ENCODE measurements around the gene RABGAP1L. TPM values are rescaled to one million over a fixed set of nuclear protein-coding genes. Genes with fewer than 3 reads are reported as not detected.

The RABGAP1L gene
- total RNA-seq, 1 donor from 2014 or later: 46.0 TPM

- Histone ChIP-seq H2AFZ (replicated peaks) (no peak overlapping the region), H3F3A (ENCODE audit: low read depth) (peaks cover 3% of the 10 kb centered on the region), H3K27ac (no peak overlapping the region), H3K4me1 (no peaks in the 10 kb centered on the region), H3K4me2 (no peak overlapping the region), H3K4me3 (no peak overlapping the region), H4K20me1 (ENCODE audit: low read depth) (no peaks in the 10 kb centered on the region), H3K27me3 (no peaks in the 10 kb centered on the region), H3K79me2 (ENCODE audit: low read depth) (no peaks in the 10 kb centered on the region), H3K36me3 (no peaks in the 10 kb centered on the region), H3K9me3 (ENCODE audit: low read depth) (no peaks in the 10 kb centered on the region), H3K9ac (no peak overlapping the region)
- no peaks in the 10 kb centered on the region for H3K27me3 Mint-ChIP-seq (ENCODE audit: insufficient read depth, low read depth)
- no peak for DNase-seq (ENCODE audit: low spot score)
- no peak for TF ChIP-seq EZH2 (IDR thresholded peaks at IDR 0.05)
- TF ChIP-seq EZH2phosphoT487 (IDR thresholded peaks at IDR 0.05): no peak
- no peak for TF ChIP-seq CTCF (IDR thresholded peaks at IDR 0.05)
- H3K4me3 Mint-ChIP-seq: no peak overlapping the region
- no peaks in the 10 kb centered on the region for H3K36me3 Mint-ChIP-seq
- H3K27ac Mint-ChIP-seq: no peak overlapping the region
- no peaks in the 10 kb centered on the region for H3K9me3 Mint-ChIP-seq
- H3K4me1 Mint-ChIP-seq: no peaks in the 10 kb centered on the region
Measured at GRCh38 chr1:174689524-174689923, 530.2 kb downstream of the RABGAP1L start.

GRCh38 chr1:174690266-174690665 is 530.9 kb downstream of the RABGAP1L start:
- Mint-ChIP-seq H3K27ac (no peak overlapping the region), H3K4me3 (no peak overlapping the region), H3K27me3 (ENCODE audit: insufficient read depth, low read depth) (no peaks in the 10 kb centered on the region), H3K36me3 (no peaks in the 10 kb centered on the region), H3K4me1 (no peaks in the 10 kb centered on the region), H3K9me3 (peaks cover 2% of the 10 kb centered on the region)
- Histone ChIP-seq H3K9me3 (ENCODE audit: low read depth) (no peaks in the 10 kb centered on the region), H3K9ac (no peak overlapping the region), H3K79me2 (ENCODE audit: low read depth) (no peaks in the 10 kb centered on the region), H2AFZ (replicated peaks) (no peak overlapping the region), H3K27ac (no peak overlapping the region), H3K4me2 (no peak overlapping the region), H4K20me1 (ENCODE audit: low read depth) (no peaks in the 10 kb centered on the region), H3K4me1 (no peaks in the 10 kb centered on the region), H3K4me3 (no peak overlapping the region), H3F3A (ENCODE audit: low read depth) (peaks cover 3% of the 10 kb centered on the region), H3K36me3 (no peaks in the 10 kb centered on the region), H3K27me3 (no peaks in the 10 kb centered on the region)
- TF ChIP-seq EZH2phosphoT487 (IDR thresholded peaks at IDR 0.05): no peak
- TF ChIP-seq EZH2 (IDR thresholded peaks at IDR 0.05): no peak
- no peak for TF ChIP-seq CTCF (IDR thresholded peaks at IDR 0.05)
- no peak for DNase-seq (ENCODE audit: low spot score)

- Mint-ChIP-seq H3K27ac (no peak overlapping the region), H3K9me3 (peaks cover 2% of the 10 kb centered on the region), H3K4me3 (no peak overlapping the region), H3K27me3 (ENCODE audit: insufficient read depth, low read depth) (no peaks in the 10 kb centered on the region), H3K4me1 (no peaks in the 10 kb centered on the region), H3K36me3 (no peaks in the 10 kb centered on the region)
- Histone ChIP-seq H3K4me1 (no peaks in the 10 kb centered on the region), H4K20me1 (ENCODE audit: low read depth) (no peaks in the 10 kb centered on the region), H3K9ac (no peak overlapping the region), H3K79me2 (ENCODE audit: low read depth) (no peaks in the 10 kb centered on the region), H3K4me3 (no peak overlapping the region), H2AFZ (replicated peaks) (no peak overlapping the region), H3K27me3 (no peaks in the 10 kb centered on the region), H3F3A (ENCODE audit: low read depth) (peaks cover 3% of the 10 kb centered on the region), H3K27ac (no peak overlapping the region), H3K36me3 (no peaks in the 10 kb centered on the region), H3K4me2 (no peak overlapping the region), H3K9me3 (ENCODE audit: low read depth) (no peaks in the 10 kb centered on the region)
- TF ChIP-seq CTCF (IDR thresholded peaks at IDR 0.05) (peak; percentile 3), EZH2 (IDR thresholded peaks at IDR 0.05) (no peak)
- DNase-seq (ENCODE audit: low spot score): no peak
Measured at GRCh38 chr1:174692313-174692712, 533.0 kb downstream of the RABGAP1L start.
